Ovary (tissue), 3 donors: ENCODE measurements around the gene WASHC4.

ENCODE experiments used
- CTCF ChIP-seq, 3 donors: fragments of 450-650 bp in 2 of 3; fragments of 200-600 bp in 1 of 3; IDR thresholded peaks; one replicate each; pipeline versions ENCODE4 v1.5.1 to v1.8.0; 2016 to 2022; ENCODE audit warnings: antibody characterized with exemption in 3 of 3, mild to moderate bottlenecking in 1 of 3
- EP300 ChIP-seq: sonication (generic); formaldehyde crosslinking; IDR thresholded peaks from one replicate; pipeline ENCODE4 v1.6.1; 2017; ENCODE audit warnings: antibody characterized with exemption
- POLR2A ChIP-seq: fragments of 450-650 bp; IDR thresholded peaks from one replicate; pipeline ENCODE4 v1.6.1; 2017; ENCODE audit warnings: antibody characterized with exemption, mild to moderate bottlenecking, moderate library complexity
- donor health status: DM: no; HTN: no; CAD: no.

GRCh38 chr12:105158876-105159275 is 51.3 kb downstream of the WASHC4 start:
- TF ChIP-seq CTCF (IDR thresholded peaks at IDR 0.05) (no peak), EP300 (no peak), POLR2A (no peak)
